Fibroblast of lung (primary cell): ENCODE data around the gene COPS6.

Experiments used
- CTCF ChIP-seq, 2 donors: IDR thresholded peaks in 1 of 2; conservative IDR thresholded peaks in 1 of 2; 1 replicate in 1 of 2; 2 replicates in 1 of 2; pipeline ENCODE4 v1.5.1; 2011 to 2012; ENCODE audit warnings: low read length in 2 of 2, control low read depth in 1 of 2, inconsistent platforms in 1 of 2, low read depth in 1 of 2, mild to moderate bottlenecking in 1 of 2
- EZH2 ChIP-seq: IDR thresholded peaks from 2 replicates; pipeline ENCODE4 v1.5.1; 2012; ENCODE audit warnings: low read length, control low read depth, mild to moderate bottlenecking; ENCODE audit errors: missing control alignments

GRCh38 chr7:100107890-100108289, 19.1 kb downstream of the COPS6 start:
- TF ChIP-seq CTCF (conservative IDR thresholded peaks at IDR 0.05 in 1 of 2, IDR thresholded peaks at IDR 0.05 in 1 of 2; ENCODE audit: low read depth in 1 of 2, low read length in 2 of 2), result no peak
- no peak for TF ChIP-seq EZH2
